NCI-H774 (cell line): Measurements from ENCODE around the gene FAM217A.

Experiments
- DNase-seq: peaks from one replicate; lab custom pipeline; 2025; lab: John Stamatoyannopoulos, UW

FAM217A gene

GRCh38 chr6:4021854-4022695, 56.9 kb downstream of the FAM217A start:
- no peak for DNase-seq

DNA sequence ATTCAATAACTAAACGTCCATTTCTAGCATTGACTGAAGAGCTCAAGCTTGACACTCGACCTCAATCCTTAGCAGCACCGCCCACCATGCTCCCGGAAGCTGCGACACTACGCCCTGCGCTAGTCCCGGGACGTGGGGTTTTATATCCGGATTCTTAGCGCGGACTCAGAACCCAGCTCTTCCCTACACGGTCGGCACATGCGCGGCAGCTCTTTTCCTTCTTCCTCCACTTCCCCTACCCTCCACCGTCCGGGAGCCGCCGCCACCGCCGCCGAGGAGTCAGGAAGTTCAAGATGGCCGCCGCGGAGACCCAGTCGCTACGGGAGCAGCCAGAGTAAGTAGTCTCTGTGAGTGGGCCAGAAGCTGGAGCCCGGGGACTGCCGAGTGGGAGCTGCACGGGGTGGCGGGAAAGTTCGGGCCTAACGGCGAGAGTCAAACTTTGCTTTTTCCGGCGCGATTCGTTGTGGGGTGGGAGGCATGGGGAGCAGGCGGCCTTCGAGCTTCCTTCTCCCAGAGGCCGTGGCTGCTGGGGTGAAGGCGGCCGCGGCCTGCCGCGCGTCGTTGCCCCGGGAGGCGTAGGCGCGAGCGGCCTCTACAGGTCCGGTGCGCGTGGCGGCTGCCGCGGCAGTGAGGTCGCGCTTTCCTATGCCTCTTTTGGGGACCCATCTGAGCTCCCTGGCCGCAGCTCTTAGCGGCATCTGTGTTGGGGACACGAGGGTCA, 57.6 kb downstream of the FAM217A start:
- DNase-seq: peak; percentile 95

DNA sequence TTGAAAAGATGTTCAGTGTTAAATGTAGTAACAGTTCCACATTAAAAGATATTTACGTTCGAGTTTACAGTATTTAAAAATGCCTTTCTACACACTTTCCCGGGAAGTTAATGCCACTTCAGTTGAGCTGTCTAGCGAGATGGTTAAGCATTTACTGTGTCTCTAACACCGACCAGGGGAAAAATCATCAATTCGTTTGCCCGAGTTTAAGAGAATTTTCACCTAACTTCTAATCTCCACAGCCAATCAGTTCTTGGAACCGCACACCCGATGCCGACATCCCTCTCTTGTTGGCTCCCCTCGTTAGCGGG, 58.2 kb downstream of the FAM217A start:
- no peak for DNase-seq

DNA sequence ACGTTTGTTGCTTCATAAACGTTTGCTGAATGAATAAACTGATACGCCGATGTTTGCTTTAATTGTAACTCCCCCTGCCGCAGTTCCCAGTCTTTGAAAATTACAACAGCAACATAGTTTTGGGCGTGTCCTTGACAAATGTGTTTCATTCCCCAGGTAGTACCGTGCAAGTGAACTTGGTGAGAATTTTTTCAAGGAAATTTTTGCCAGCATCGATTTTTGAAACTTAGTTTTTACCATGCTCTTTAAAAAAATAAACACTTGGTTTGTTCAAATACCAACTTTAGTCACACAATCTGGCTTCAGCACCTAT, 60.1 kb downstream of the FAM217A start:
- DNase-seq: peak; percentile 54
